Hepatocyte (in vitro differentiated cells): ENCODE results near the gene SKIL. TPM values are rescaled to one million over a fixed set of nuclear protein-coding genes. Genes with fewer than 3 reads are reported as not detected.

Experiments
- DNase-seq: peaks from one replicate; pipeline ENCODE4 v3.0.0-alpha.2; 2016; ENCODE audit warnings: low spot score
- H2AFZ ChIP-seq: fragments of 200-600 bp; sonication (generic); 2 replicates; pipeline ENCODE4 v1.6.0; 2016; ENCODE audit warnings: antibody characterized with exemption, mild to moderate bottlenecking
- H3K27ac ChIP-seq: fragments of 200-600 bp; sonication (generic); 2 replicates; pipeline ENCODE4 v1.5.1; 2016; ENCODE audit warnings: mild to moderate bottlenecking
- H3K27me3 ChIP-seq: fragments of 200-600 bp; sonication (generic); 2 replicates; pipeline ENCODE4 v1.6.1; 2016
- H3K36me3 ChIP-seq: fragments of 200-600 bp; sonication (generic); replicated peaks from 2 replicates; pipeline ENCODE4 v1.5.1; 2016; ENCODE audit warnings: low read depth; ENCODE audit not compliant: insufficient read depth
- H3K4me1 ChIP-seq: fragments of 200-600 bp; sonication (generic); 2 replicates; pipeline ENCODE4 v1.5.1; 2016; ENCODE audit warnings: mild to moderate bottlenecking, moderate library complexity; ENCODE audit not compliant: insufficient read depth
- H3K4me2 ChIP-seq: fragments of 200-600 bp; sonication (generic); 2 replicates; pipeline ENCODE4 v1.6.0; 2016
- H3K4me3 ChIP-seq: fragments of 200-600 bp; sonication (generic); 2 replicates; pipeline ENCODE4 v1.5.1; 2016; ENCODE audit warnings: mild to moderate bottlenecking
- H3K79me2 ChIP-seq: fragments of 200-600 bp; sonication (generic); 2 replicates; pipeline ENCODE4 v1.6.0; 2017; ENCODE audit warnings: mild to moderate bottlenecking
- H3K9me2 ChIP-seq: fragments of 200-600 bp; sonication (generic); replicated peaks from 2 replicates; pipeline ENCODE4 v1.6.0; 2017; ENCODE audit warnings: mild to moderate bottlenecking; ENCODE audit not compliant: insufficient read depth
- H3K9me3 ChIP-seq: fragments of 200-600 bp; sonication (generic); 2 replicates; pipeline ENCODE4 v1.5.1; 2016; ENCODE audit warnings: low read depth, mild to moderate bottlenecking
- H4K20me1 ChIP-seq: fragments of 200-600 bp; sonication (generic); 2 replicates; pipeline ENCODE4 v1.6.0; 2016; ENCODE audit warnings: mild to moderate bottlenecking; ENCODE audit not compliant: insufficient read depth, poor library complexity, severe bottlenecking
- EZH2 ChIP-seq: fragments of 200-600 bp; sonication (generic); IDR thresholded peaks from 2 replicates; pipeline ENCODE4 v1.6.1; 2016; ENCODE audit warnings: antibody characterized with exemption, mild to moderate bottlenecking, borderline replicate concordance
- EZH2phosphoT487 ChIP-seq: fragments of 200-600 bp; sonication (generic); IDR thresholded peaks from one replicate; pipeline ENCODE4 v1.6.1; 2018; ENCODE audit warnings: antibody characterized with exemption, mild to moderate bottlenecking, low read depth, moderate library complexity; ENCODE audit not compliant: unreplicated experiment, severe bottlenecking
- WGBS: methylation state at CpG from one replicate; pipeline ENCODE4 v1.1.6; 2016; ENCODE audit warnings: low lambda C conversion rate; ENCODE audit errors: missing lambda C conversion rate; 5-methylcytosine and 5-hydroxymethylcytosine counted together
- polyA plus RNA-seq: library from polyadenylated mRNA; unstranded; fragments of >200 nt; fragmentation: Nextera tagmentation; extraction: Ambion mirVana; gene quantifications from 2 replicates; pipeline ENCODE4 v1.2.1, GENCODE V29; 2016
- total RNA-seq: library from RNA; depleted of rRNA; stranded (reverse); fragments of >200 nt; gene quantifications from 2 replicates; pipeline ENCODE4 v1.2.3, GENCODE V29; 2014
- TF ChIP-seq, protein P1 (sequence below): fragments of 200-600 bp; sonication (generic); IDR thresholded peaks from 2 replicates; pipeline ENCODE4 v1.5.1; 2016; ENCODE audit warnings: antibody characterized with exemption, mild to moderate bottlenecking; ENCODE audit not compliant: poor library complexity

The SKIL gene
- total and polyA plus RNA-seq, 2 experiments from 2014 or later, result 28.9 to 87.5 TPM

GRCh38 chr3:170360466-170360865 lies 3.0 kb downstream of the SKIL start:
- no peaks in the 10 kb centered on the region for H3K27me3 ChIP-seq
- H3K4me2 ChIP-seq, result peak overlapping the region; percentile 77
- H3K4me1 ChIP-seq, result peaks cover 19% of the 10 kb centered on the region
- H3K79me2 ChIP-seq, result peaks cover 71% of the 10 kb centered on the region
- DNase-seq, result no peak
- H3K9me3 ChIP-seq, result no peaks in the 10 kb centered on the region
- no peaks in the 10 kb centered on the region for H3K36me3 ChIP-seq
- H4K20me1 ChIP-seq, result peaks cover 46% of the 10 kb centered on the region
- peak overlapping the region; percentile 1 for H3K4me3 ChIP-seq
- H3K27ac ChIP-seq, result no peak overlapping the region
- H2AFZ ChIP-seq, result no peak overlapping the region
- 96% methylated on average over 5 of the region's 5 CpGs for WGBS
- H3K9me2 ChIP-seq, result no peaks in the 10 kb centered on the region
- no peak for TF ChIP-seq EZH2phosphoT487
- TF ChIP-seq, protein P1, sequence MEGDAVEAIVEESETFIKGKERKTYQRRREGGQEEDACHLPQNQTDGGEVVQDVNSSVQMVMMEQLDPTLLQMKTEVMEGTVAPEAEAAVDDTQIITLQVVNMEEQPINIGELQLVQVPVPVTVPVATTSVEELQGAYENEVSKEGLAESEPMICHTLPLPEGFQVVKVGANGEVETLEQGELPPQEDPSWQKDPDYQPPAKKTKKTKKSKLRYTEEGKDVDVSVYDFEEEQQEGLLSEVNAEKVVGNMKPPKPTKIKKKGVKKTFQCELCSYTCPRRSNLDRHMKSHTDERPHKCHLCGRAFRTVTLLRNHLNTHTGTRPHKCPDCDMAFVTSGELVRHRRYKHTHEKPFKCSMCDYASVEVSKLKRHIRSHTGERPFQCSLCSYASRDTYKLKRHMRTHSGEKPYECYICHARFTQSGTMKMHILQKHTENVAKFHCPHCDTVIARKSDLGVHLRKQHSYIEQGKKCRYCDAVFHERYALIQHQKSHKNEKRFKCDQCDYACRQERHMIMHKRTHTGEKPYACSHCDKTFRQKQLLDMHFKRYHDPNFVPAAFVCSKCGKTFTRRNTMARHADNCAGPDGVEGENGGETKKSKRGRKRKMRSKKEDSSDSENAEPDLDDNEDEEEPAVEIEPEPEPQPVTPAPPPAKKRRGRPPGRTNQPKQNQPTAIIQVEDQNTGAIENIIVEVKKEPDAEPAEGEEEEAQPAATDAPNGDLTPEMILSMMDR, result no peak
- TF ChIP-seq EZH2, result no peak

DNA sequence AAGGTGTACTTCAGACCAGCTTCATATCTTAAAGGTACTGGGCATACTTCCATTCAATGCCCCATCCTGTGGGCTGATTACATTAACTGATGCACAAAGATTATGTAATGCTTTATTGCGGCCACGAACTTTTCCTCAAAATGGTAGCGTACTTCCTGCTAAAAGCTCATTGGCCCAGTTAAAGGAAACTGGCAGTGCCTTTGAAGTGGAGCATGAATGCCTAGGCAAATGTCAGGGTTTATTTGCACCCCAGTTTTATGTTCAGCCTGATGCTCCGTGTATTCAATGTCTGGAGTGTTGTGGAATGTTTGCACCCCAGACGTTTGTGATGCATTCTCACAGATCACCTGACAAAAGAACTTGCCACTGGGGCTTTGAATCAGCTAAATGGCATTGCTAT lies 3.4 kb downstream of the SKIL start:
- peaks cover 75% of the 10 kb centered on the region for H3K79me2 ChIP-seq
- H3K36me3 ChIP-seq, result no peaks in the 10 kb centered on the region
- H3K27me3 ChIP-seq, result no peaks in the 10 kb centered on the region
- H3K4me1 ChIP-seq, result peaks cover 17% of the 10 kb centered on the region
- WGBS, result 71% methylated on average over 5 of the region's 5 CpGs
- H3K9me2 ChIP-seq, result no peaks in the 10 kb centered on the region
- no peak for DNase-seq
- no peaks in the 10 kb centered on the region for H3K9me3 ChIP-seq
- H4K20me1 ChIP-seq, result peaks cover 46% of the 10 kb centered on the region
- peak overlapping the region; percentile 77 for H3K4me2 ChIP-seq
- no peak for TF ChIP-seq EZH2
- TF ChIP-seq EZH2phosphoT487, result no peak
- TF ChIP-seq, protein P1, result no peak
- H3K27ac ChIP-seq, result no peak overlapping the region
- H3K4me3 ChIP-seq, result peak overlapping the region; percentile 1
- H2AFZ ChIP-seq, result no peak overlapping the region

DNA sequence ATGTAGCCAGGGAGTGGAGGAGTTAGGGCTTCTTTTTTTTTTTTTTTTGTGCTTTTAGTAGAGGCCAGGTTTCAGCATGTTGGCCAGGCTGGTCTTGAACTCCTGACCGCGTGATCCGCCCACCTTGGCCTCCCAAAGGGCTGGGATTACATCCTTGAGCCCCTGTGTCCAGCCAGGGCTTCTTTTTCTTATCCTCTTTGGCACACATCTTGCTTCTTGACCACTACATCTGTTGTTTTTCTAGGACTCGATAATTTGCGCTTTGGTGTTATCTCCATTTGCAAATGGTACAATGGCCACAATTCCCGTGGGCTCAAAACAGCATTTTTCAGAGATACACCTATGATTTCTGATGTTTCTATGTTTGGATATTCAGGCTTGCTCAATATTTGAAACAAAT lies 4.2 kb downstream of the SKIL start:
- H3K27ac ChIP-seq, result no peak overlapping the region
- no peaks in the 10 kb centered on the region for H3K9me2 ChIP-seq
- H3K4me1 ChIP-seq, result peaks cover 17% of the 10 kb centered on the region
- WGBS, result 92% methylated on average over 6 of the region's 6 CpGs
- no peak overlapping the region for H2AFZ ChIP-seq
- no peaks in the 10 kb centered on the region for H3K36me3 ChIP-seq
- H3K27me3 ChIP-seq, result no peaks in the 10 kb centered on the region
- H3K79me2 ChIP-seq, result peaks cover 83% of the 10 kb centered on the region
- no peak for DNase-seq
- H3K9me3 ChIP-seq, result no peaks in the 10 kb centered on the region
- TF ChIP-seq, protein P1, result no peak
- TF ChIP-seq EZH2 (no peak), EZH2phosphoT487 (no peak)
- H3K4me3 ChIP-seq, result no peak overlapping the region
- H3K4me2 ChIP-seq, result peak overlapping the region; percentile 77
- peaks cover 46% of the 10 kb centered on the region for H4K20me1 ChIP-seq
